ENCODE measurements around the gene NTN5. TPM values are rescaled to one million over a fixed set of nuclear protein-coding genes. Genes with fewer than 3 reads are reported as not detected.

Gene NTN5
- total and polyA plus RNA-seq, 2 donors (not counting 1 experiment from before 2014, with no cell fraction given): under 0.01 to 0.10 TPM

DNA sequence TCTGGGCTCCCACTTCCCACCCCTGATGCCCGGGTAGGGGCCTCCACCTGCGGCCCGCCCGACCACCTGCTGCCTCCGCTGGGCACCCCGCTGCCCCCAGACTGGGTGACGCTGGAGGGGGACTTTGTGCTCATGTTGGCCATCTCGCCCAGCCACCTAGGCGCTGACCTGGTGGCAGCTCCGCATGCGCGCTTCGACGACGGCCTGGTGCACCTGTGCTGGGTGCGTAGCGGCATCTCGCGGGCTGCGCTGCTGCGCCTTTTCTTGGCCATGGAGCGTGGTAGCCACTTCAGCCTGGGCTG, 43.6 kb downstream of the NTN5 start:
- DNase-seq (ENCODE audit: low read depth in 2 of 2): no peak
- Histone ChIP-seq H3K27ac (ENCODE audit: insufficient read depth, low read length) (no peak overlapping the region), H4K20me1 (ENCODE audit: control insufficient read depth, extremely low read depth, insufficient read depth, low read length) (no peaks in the 10 kb centered on the region), H2AFZ (ENCODE audit: low read length) (no peak overlapping the region), H3K9ac (ENCODE audit: insufficient read depth, low read length) (no peak overlapping the region), H3K36me3 (ENCODE audit: control insufficient read depth, insufficient read depth, low read length) (peaks cover 4% of the 10 kb centered on the region), H3K79me2 (ENCODE audit: control insufficient read depth, insufficient read depth, low read length) (no peaks in the 10 kb centered on the region), H3K4me3 (replicated peaks in 1 of 4; ENCODE audit: control extremely low read depth in 1 of 4, insufficient read depth in 1 of 4, low read depth in 3 of 4, low read length in 4 of 4) (no peak overlapping the region), H3K9me3 (ENCODE audit: control insufficient read depth, insufficient read depth, low read depth, low read length) (no peaks in the 10 kb centered on the region), H3K27me3 (ENCODE audit: control insufficient read depth, insufficient read depth, low read length) (no peaks in the 10 kb centered on the region), H3K4me1 (ENCODE audit: control insufficient read depth, extremely low read depth, insufficient read depth, low read length) (peaks cover 25% of the 10 kb centered on the region), H3K4me2 (ENCODE audit: extremely low read depth, insufficient read depth, low read length) (no peak overlapping the region)
- no peak for TF ChIP-seq EZH2 (IDR thresholded peaks at IDR 0.05; ENCODE audit: low read length, missing control alignments)
- TF ChIP-seq, protein P1, sequence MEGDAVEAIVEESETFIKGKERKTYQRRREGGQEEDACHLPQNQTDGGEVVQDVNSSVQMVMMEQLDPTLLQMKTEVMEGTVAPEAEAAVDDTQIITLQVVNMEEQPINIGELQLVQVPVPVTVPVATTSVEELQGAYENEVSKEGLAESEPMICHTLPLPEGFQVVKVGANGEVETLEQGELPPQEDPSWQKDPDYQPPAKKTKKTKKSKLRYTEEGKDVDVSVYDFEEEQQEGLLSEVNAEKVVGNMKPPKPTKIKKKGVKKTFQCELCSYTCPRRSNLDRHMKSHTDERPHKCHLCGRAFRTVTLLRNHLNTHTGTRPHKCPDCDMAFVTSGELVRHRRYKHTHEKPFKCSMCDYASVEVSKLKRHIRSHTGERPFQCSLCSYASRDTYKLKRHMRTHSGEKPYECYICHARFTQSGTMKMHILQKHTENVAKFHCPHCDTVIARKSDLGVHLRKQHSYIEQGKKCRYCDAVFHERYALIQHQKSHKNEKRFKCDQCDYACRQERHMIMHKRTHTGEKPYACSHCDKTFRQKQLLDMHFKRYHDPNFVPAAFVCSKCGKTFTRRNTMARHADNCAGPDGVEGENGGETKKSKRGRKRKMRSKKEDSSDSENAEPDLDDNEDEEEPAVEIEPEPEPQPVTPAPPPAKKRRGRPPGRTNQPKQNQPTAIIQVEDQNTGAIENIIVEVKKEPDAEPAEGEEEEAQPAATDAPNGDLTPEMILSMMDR (conservative IDR thresholded peaks at IDR 0.05 in 1 of 2, IDR thresholded peaks at IDR 0.05 in 1 of 2; ENCODE audit: low read depth in 1 of 2, low read length in 2 of 2): no peak

DNA sequence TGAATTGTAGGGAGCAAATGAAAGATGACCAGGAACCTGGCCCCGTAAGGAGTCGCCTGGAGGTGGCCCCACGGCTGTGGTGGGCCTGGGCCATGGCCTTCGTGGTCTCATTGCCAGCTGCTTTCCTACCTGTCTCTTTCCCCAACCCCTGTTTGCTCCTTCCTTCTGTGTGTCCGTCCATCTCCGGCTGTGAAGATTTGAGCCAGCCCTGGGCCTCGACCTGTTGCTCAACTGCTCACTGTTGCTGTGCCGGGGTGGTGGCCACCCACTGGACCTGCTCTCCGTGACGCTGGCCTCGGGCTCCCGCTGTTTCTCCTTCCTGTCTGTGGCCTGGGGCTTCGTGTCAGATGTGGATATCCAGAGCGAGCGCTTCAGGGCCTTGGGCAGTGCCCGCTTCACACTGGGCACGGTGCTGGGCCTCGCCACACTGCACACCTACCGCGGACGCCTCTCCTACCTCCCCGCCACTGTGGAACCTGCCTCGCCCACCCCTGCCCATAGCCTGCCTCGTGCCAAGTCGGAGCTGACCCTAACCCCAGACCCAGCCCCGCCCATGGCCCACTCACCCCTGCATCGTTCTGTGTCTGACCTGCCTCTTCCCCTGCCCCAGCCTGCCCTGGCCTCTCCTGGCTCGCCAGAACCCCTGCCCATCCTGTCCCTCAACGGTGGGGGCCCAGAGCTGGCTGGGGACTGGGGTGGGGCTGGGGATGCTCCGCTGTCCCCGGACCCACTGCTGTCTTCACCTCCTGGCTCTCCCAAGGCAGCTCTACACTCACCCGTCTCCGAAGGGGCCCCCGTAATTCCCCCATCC, 44.1 kb downstream of the NTN5 start:
- H3K27ac ChIP-seq (ENCODE audit: insufficient read depth, low read length): no peak overlapping the region
- peaks cover 21% of the 10 kb centered on the region for H3K4me1 ChIP-seq (ENCODE audit: control insufficient read depth, extremely low read depth, insufficient read depth, low read length)
- H3K27me3 ChIP-seq (ENCODE audit: control insufficient read depth, insufficient read depth, low read length): no peaks in the 10 kb centered on the region
- no peak overlapping the region for H3K4me3 ChIP-seq (replicated peaks in 1 of 4; ENCODE audit: control extremely low read depth in 1 of 4, insufficient read depth in 1 of 4, low read depth in 3 of 4, low read length in 4 of 4)
- H4K20me1 ChIP-seq (ENCODE audit: control insufficient read depth, extremely low read depth, insufficient read depth, low read length): no peaks in the 10 kb centered on the region
- no peak for DNase-seq (ENCODE audit: low read depth in 2 of 2)
- H2AFZ ChIP-seq (ENCODE audit: low read length): no peak overlapping the region
- H3K9me3 ChIP-seq (ENCODE audit: control insufficient read depth, insufficient read depth, low read depth, low read length): no peaks in the 10 kb centered on the region
- H3K36me3 ChIP-seq (ENCODE audit: control insufficient read depth, insufficient read depth, low read length): peaks cover 4% of the 10 kb centered on the region
- H3K79me2 ChIP-seq (ENCODE audit: control insufficient read depth, insufficient read depth, low read length): no peaks in the 10 kb centered on the region
- H3K9ac ChIP-seq (ENCODE audit: insufficient read depth, low read length): no peak overlapping the region
- no peak for TF ChIP-seq EZH2 (IDR thresholded peaks at IDR 0.05; ENCODE audit: low read length, missing control alignments)
- TF ChIP-seq, protein P1 (conservative IDR thresholded peaks at IDR 0.05 in 1 of 2, IDR thresholded peaks at IDR 0.05 in 1 of 2; ENCODE audit: low read depth in 1 of 2, low read length in 2 of 2): no peak
- no peak overlapping the region for H3K4me2 ChIP-seq (ENCODE audit: extremely low read depth, insufficient read depth, low read length)

DNA sequence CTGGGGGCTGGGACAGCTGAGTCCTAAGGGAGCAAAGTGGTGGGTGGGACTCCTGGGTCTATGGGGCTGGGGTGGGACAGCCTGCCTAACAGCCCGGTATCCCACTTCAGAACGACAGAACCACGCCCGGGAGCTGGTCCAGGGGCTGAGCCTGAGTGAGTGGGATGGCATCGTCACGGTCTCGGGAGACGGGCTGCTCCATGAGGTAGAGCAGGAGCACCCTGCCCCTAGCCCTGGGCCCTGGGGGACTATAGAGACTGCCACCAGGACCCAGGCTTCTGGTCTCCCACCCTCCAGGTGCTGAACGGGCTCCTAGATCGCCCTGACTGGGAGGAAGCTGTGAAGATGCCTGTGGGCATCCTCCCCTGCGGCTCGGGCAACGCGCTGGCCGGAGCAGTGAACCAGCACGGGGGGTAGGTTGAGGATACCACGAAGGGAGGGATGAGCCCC, 44.9 kb downstream of the NTN5 start:
- H2AFZ ChIP-seq (ENCODE audit: low read length): no peak overlapping the region
- no peaks in the 10 kb centered on the region for H4K20me1 ChIP-seq (ENCODE audit: control insufficient read depth, extremely low read depth, insufficient read depth, low read length)
- H3K27me3 ChIP-seq (ENCODE audit: control insufficient read depth, insufficient read depth, low read length): no peaks in the 10 kb centered on the region
- H3K9ac ChIP-seq (ENCODE audit: insufficient read depth, low read length): no peak overlapping the region
- H3K27ac ChIP-seq (ENCODE audit: insufficient read depth, low read length): no peak overlapping the region
- H3K4me2 ChIP-seq (ENCODE audit: extremely low read depth, insufficient read depth, low read length): no peak overlapping the region
- no peaks in the 10 kb centered on the region for H3K9me3 ChIP-seq (ENCODE audit: control insufficient read depth, insufficient read depth, low read depth, low read length)
- H3K4me3 ChIP-seq (replicated peaks in 1 of 4; ENCODE audit: control extremely low read depth in 1 of 4, insufficient read depth in 1 of 4, low read depth in 3 of 4, low read length in 4 of 4): no peak overlapping the region
- DNase-seq (ENCODE audit: low read depth in 2 of 2): no peak
- H3K36me3 ChIP-seq (ENCODE audit: control insufficient read depth, insufficient read depth, low read length): peaks cover 4% of the 10 kb centered on the region
- peaks cover 20% of the 10 kb centered on the region for H3K4me1 ChIP-seq (ENCODE audit: control insufficient read depth, extremely low read depth, insufficient read depth, low read length)
- H3K79me2 ChIP-seq (ENCODE audit: control insufficient read depth, insufficient read depth, low read length): no peaks in the 10 kb centered on the region
- TF ChIP-seq, protein P1 (conservative IDR thresholded peaks at IDR 0.05 in 1 of 2, IDR thresholded peaks at IDR 0.05 in 1 of 2; ENCODE audit: low read depth in 1 of 2, low read length in 2 of 2): no peak
- no peak for TF ChIP-seq EZH2 (IDR thresholded peaks at IDR 0.05; ENCODE audit: low read length, missing control alignments)

All from fibroblast of lung (primary cell).